DOHH2 (cell line): ENCODE results near the gene SYNDIG1.

Source experiments
- CTCF ChIP-seq: fragments of 200-600 bp; sonication (generic); IDR thresholded peaks from one replicate; pipeline ENCODE4 v1.5.1; 2014; ENCODE audit warnings: antibody characterized with exemption, mild to moderate bottlenecking, low read depth, low read length; ENCODE audit not compliant: poor library complexity, severe bottlenecking
- EZH2phosphoT487 ChIP-seq: fragments of 200-600 bp; sonication (generic); IDR thresholded peaks from 2 replicates; pipeline ENCODE4 v1.6.1; 2017; ENCODE audit warnings: borderline replicate concordance, mild to moderate bottlenecking, antibody characterized with exemption, low read length, moderate library complexity, mixed read lengths

- no peak for TF ChIP-seq CTCF
- no peak for TF ChIP-seq EZH2phosphoT487
Measured at GRCh38 chr20:24696396-24696795, 227.0 kb downstream of the SYNDIG1 start.
